ENCODE measurements around the gene GFPT2.

DNA sequence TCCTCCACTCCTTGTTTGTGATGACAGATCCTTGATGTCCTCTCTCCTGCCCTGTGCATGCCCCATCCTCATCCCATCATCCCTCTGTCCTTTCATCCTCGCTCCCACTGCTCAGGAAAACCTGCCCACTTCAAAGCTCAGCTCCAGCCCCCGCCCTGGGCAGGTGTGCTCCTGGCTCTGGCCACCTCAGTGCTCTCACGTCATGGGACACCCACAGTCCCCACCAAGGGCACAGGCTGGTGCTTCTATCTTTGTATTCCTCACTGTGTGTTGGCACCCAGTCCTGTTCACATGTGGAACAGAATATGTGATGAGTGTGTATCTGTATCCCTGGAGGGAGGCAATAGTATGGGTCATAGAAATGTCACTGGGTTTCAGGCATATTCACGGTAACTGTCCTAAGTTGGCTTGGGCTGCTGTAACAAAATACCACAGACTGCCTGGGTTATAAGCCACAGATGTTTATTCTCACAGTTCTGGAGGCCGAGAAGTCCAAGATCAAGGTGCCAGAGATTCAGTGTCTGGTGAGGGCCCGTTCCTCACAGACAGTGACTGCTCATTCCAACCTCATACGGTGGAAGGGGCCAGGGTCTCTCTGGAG is 13.5 kb downstream of the GFPT2 start:
- no peak for TF ChIP-seq CTCF (IDR thresholded peaks at IDR 0.05)
- TF ChIP-seq POLR2A (IDR thresholded peaks at IDR 0.05): no peak
